ENCODE results near the gene PATJ.
A peak's percentile ranks its signal among the peaks of the same experiment; 100 is the strongest.

Gene PATJ

DNA sequence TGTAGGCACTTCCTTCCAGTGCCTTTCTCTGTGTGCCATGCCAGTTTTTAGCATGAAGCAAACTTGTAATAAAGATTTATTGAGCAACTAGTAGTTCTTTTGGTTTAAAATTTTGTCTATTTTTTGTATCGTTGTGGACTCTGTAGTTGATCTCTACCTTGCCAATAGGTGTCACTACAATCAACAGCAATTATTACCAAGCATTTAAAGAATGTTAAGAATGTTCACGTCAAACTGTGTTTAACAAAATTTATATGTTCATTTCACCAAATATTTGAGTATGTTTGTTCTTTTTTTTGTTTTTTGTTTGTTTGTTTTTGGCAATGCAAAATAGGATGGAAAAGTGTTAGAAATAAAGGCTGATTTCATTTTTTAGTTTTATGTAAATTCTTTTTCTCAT, 208.1 kb downstream of the PATJ start:
- no peak overlapping the region for H3K27ac ChIP-seq

DNA sequence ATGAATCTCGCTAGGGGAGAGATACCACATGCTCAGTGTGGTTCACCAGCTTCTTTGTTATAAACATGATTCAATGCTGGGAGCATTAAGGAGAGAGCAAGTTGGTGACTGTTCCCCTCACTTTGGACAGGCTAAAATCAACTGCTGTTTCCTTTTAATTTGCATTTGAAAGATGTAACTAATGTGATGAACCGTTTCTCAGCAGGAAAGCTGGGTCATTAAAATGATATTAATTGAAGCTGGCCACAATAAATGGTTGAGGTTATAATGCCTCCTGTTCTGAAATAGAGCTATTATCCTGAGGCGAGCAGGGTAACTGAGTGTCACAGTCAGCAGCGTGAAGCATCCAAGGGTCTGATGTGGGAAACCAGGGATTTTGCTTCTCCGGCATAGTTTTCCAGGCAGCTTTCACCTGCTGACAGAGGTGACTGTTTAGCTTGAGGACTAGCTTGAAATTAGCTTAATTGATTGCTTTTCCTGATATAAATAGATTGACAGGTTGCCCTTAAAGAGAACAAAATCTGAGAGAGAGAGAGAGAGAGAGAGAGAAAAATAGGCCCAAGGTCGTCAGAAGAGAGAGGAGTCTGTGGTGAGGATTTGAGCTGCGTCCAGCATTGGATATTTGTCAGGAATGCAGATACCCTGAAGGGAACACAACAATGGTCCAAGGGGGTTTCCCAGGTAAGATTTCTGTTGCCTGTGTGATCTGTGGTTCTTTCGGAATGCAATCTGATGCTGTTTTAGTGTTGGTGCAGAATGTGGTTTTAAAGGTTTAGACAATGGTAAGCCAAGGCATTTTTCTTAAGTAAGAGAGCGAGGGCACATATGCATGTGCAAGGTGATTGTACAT, 209.7 kb downstream of the PATJ start:
- TF ChIP-seq, protein P1, sequence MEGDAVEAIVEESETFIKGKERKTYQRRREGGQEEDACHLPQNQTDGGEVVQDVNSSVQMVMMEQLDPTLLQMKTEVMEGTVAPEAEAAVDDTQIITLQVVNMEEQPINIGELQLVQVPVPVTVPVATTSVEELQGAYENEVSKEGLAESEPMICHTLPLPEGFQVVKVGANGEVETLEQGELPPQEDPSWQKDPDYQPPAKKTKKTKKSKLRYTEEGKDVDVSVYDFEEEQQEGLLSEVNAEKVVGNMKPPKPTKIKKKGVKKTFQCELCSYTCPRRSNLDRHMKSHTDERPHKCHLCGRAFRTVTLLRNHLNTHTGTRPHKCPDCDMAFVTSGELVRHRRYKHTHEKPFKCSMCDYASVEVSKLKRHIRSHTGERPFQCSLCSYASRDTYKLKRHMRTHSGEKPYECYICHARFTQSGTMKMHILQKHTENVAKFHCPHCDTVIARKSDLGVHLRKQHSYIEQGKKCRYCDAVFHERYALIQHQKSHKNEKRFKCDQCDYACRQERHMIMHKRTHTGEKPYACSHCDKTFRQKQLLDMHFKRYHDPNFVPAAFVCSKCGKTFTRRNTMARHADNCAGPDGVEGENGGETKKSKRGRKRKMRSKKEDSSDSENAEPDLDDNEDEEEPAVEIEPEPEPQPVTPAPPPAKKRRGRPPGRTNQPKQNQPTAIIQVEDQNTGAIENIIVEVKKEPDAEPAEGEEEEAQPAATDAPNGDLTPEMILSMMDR (conservative IDR thresholded peaks at IDR 0.05): no peak
- H3K27ac ChIP-seq: no peak overlapping the region

More for the DNA sequence above, 208.1 kb downstream of the PATJ start:
- TF ChIP-seq, protein P1 (conservative IDR thresholded peaks at IDR 0.05): peak; percentile 70

DNA sequence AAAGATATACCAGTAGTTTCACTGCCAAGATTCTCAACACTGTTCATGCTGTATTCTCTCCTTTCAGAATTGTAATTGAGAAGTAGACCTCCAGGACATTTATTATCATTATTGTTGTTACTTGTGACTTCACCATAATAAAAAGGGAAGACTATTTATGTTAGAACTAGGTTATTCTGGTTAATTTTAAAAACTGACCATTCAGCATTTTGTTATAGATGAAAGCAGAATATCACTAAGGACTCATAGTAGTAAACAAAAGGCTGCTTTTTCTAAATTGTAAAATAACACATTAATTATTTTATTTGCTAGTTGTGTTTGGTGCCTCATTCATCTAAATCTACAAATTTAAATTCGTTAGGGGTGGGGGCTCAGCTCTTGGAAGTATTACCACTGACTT, 210.4 kb downstream of the PATJ start:
- H3K27ac ChIP-seq: no peak overlapping the region
- TF ChIP-seq, protein P1 (conservative IDR thresholded peaks at IDR 0.05): no peak

DNA sequence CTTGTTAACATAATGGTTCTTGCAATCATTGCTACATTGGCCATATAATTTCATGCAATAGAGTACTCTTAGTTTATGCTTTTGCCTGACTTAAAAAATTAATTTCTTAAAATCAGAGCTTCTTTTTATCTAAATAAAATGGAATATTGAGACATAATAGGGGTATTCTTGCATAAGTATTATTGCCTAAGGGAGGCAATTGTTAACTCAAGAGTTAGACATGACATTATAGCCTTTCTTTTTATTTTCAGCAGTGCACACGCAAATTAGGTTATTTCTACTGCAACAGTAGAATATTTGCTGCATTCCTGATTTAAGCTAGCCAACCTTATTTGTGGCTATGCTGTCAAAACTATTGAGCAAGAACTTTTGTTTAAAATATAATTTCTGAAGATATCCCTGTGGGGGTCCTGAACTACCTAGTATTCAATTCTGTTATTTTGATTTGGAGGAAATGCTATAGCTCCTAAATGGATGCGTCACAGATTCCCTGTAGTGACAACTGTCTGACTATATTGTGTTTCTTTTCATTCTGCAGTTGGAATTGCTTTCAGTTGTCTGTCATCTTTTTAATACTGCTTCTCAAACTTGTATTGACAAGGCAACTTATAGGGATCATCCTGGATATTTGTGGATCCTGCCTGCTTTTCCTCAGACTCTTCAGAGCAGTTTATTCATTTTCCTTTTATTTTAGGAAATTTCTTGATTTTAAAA, 211.0 kb downstream of the PATJ start:
- TF ChIP-seq, protein P1 (conservative IDR thresholded peaks at IDR 0.05): no peak
- H3K27ac ChIP-seq: no peak overlapping the region

DNA sequence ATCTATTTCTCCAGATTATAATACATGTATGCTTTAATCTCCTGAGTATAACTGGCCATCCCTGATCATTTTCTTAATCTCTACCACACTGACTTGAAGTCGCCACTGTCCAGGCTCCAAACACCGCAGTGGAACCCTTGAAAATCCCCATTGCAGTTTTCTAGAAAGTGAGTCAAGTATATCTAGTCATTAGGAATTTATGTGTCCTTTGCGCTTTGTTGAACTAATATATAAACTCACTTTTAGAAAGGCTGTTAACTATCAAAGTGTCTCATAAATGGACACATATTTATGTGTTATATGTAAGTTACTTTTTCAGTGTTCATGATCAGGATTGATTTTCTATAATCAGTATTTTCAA, 211.5 kb downstream of the PATJ start:
- TF ChIP-seq, protein P1 (conservative IDR thresholded peaks at IDR 0.05): no peak
- H3K27ac ChIP-seq: no peak overlapping the region

DNA sequence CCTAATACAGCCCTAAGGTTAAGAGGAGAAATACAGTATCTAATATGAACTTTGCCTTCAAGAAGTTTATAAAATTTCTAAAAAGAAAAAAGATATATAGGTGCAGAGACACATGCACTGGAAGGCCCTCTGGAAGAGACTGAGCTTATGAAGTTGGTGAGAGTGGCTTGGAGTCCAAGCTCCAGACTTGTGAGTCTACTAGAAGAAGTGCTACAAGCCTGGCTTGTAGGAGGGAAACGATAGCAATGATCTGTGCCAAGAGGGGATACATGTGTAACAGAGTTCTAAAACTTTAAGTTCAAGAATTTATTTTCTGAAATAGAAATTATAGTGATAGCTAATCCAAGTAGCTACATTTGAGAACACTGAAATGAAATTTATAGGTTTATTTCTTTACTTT, 213.0 kb downstream of the PATJ start:
- no peak overlapping the region for H3K27ac ChIP-seq
- TF ChIP-seq, protein P1 (conservative IDR thresholded peaks at IDR 0.05): no peak

DNA sequence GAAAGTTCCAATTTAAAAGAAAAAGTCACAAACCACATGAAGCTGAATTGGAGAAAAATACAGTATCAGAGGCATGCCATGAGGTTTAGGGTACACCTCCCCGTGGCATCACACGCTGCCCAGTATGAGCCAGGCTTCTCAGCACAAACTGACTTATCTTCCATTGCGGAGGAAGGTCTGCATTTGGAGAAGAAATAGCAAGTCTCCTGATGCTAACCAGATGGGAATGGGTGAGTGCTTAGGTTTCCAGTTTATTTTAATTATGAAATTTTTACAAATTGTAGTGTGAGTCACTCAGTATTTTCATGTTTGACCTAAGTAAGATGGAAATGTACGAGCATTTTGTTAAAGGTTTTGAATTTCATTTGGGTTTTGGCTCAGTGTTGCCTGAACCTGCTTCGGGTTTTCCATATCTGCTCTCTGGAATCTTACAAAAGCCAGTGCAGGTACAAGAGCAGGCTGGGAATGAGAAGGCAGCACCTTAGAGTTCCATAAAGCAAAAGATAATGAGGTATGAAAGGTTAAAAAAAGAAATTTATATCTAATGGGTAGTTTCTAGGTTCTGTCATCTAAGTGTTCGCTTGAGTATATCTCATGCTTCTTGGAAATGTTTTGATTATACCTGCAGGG, 213.9 kb downstream of the PATJ start:
- TF ChIP-seq, protein P1 (conservative IDR thresholded peaks at IDR 0.05): no peak
- H3K27ac ChIP-seq: no peak overlapping the region

Data from VCaP (cell line).